Measurements from ENCODE around the gene AVPR2.

The AVPR2 gene

GRCh38 chrX:153903991-153904957 is at the start of gene AVPR2:
TSS of gene AVPR2 (plus strand) at chrX:153904673. CDS start at chrX:153905146, 473 bp downstream.
- no peak for DNase-seq

DNA sequence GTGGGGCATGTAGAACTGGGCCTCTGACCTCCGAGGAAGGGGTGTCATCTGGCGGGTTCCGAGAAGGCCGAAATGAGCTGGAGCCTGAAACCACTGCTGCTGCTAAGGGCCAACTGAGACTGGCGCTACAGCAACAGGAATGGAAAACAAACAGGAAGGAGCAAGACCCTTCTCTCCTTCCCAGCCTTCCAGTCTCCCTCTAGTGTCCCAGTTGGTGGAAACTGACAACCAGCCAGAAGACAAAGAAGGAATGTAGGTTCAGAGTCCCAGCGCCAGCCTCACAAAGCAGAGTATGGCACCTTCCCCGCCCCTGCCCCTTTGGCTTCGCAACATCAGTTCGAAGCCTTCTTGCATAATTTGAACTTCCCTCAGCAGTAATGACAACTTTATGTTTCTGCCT is 49.8 kb upstream of the AVPR2 start:
- DNase-seq, result no peak

GRCh38 chrX:153857348-153857903 is 47.0 kb upstream of the AVPR2 start:
- DNase-seq, result no peak

GRCh38 chrX:153861151-153861550 is 43.3 kb upstream of the AVPR2 start:
- no peak for DNase-seq

- DNase-seq, result no peak
Measured at GRCh38 chrX:153861733-153862310, 42.7 kb upstream of the AVPR2 start.

- no peak for DNase-seq
Measured at GRCh38 chrX:153862369-153863250, 41.9 kb upstream of the AVPR2 start.

- DNase-seq, result no peak
Measured at GRCh38 chrX:153863251-153863991, 41.1 kb upstream of the AVPR2 start.

GRCh38 chrX:153864101-153864500 is 40.4 kb upstream of the AVPR2 start:
- DNase-seq, result no peak

DNA sequence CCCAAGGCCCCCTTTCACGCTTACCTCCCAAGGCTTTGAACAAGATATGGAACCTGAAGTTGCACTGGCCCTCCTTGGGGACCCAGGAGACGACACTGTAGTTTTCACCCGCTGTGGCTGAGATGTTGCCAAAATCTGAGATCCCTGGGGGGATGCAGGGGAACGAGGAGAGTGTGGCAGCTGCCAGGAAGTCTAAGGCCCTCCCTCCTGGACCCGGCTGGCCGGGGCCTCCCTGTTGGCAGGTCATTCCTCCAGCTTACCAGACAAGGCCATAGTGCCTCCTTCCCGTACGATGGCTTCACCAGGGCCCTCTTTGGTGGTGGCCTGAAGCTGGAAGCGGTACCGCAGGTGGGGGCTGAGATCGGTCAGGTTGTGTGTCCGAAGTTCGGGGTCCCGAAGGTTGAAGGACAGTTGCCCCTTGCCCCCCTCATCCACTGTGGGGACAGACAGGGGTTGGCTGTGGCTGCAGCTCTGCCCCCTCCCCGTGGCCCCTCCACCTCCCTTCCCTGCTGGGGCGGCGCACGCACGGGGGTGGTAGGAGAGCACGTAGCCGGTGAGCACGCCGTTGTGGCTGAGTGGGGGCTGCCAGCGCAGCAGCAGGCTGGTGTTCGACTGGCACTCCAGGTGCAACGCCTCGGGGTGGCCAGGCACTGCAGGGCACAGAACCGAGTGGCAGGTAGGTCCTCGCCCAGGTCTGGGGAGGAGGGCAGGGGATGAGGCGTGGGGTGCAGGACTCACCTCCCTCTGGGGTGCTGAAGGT is 39.7 kb upstream of the AVPR2 start:
- no peak for DNase-seq

GRCh38 chrX:153865321-153865580 is 39.2 kb upstream of the AVPR2 start:
- DNase-seq, result no peak

- no peak for DNase-seq
Measured at GRCh38 chrX:153865685-153866084, 38.8 kb upstream of the AVPR2 start.

GRCh38 chrX:153866302-153867019 is 38.0 kb upstream of the AVPR2 start:
- no peak for DNase-seq

DNA sequence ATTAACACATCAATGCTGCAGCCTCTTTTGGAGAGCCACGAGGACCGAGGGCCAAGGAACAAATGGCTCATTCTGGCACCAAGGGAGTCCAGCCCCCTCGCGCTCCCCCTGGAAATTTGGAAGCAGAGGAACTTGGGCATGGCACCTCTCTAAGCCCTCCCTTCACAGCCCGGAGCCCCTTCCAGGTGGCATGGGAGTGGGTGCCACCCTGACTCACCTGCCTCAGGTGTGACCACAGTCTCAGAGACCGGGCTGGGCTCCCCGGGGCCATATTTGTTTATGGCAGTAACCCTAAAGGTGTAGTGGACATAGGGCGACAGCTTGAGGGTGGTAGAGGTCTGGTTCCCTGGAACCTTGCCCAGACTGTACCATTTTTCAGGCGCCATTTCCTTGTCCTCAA is 37.3 kb upstream of the AVPR2 start:
- DNase-seq, result no peak

- DNase-seq, result no peak
Measured at GRCh38 chrX:153867671-153868070, 36.8 kb upstream of the AVPR2 start.

- DNase-seq, result no peak
Measured at GRCh38 chrX:153868576-153869472, 35.6 kb upstream of the AVPR2 start.

DNA sequence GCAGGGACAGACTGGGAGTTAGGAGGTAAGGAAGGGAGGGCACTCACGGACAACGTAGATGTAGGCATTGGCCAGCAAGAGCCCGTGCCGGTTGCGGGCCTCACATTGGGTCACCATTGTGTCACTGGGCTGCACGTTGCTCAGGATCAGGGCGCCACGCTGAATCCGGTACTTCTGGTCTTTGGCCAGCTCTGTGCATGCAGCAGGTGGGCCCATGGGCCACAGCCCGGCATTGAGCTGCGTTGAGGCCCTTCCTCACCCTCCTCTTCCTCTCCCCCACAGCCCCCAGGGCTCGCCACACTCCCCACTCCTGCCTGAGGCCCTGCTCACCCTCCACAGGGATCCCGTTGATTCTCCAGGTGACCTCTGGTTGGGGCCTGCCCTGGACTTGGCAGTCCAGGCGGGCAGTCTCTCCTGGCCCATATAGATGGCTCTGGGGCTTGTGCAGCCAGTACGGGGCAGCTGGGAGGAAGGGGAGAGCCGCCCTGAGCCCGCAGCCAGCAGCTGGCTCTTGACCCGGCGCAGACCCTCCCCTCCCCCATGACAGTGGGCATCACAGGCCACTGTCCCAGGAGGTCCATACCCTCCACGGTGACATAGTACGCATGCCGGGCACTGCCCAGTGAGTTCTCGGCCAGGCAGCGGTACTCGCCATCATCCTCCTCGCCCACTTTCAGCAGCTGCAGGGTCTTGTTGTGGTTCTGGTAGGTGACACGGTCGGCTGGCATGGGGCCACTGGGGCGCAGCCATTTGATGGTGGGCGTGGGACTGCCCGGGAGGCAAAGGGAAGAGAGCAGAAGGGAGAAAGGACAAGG is 34.8 kb upstream of the AVPR2 start:
- DNase-seq, result no peak

- no peak for DNase-seq
Measured at GRCh38 chrX:153870288-153870690, 34.2 kb upstream of the AVPR2 start.

DNA sequence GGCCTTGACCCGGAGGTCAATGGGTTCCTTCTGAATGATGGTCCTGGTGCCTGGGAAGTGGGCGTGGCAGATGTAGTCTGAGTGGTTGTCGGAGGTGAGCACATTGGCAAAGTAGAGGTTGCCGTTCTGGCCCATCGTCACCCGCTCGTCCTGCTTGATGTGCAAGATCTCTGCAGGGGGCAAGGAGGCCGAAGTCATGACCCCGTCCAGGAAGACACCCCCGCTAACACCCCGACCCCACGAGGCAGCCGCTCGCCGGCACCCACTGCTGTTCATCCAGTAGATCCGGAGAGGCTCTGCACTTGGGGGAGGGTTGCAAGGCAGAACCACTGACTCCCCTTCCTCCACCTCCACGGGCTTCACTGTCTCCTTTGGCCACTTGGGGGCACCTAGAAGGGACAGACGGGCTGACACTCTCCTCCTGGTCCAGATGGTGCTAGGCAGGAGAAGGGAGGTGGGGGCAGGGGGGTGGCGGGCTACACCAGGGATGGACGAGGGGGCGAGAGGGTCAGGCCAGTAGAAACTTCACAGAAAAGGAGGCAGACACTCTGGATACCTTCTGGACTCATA is 33.6 kb upstream of the AVPR2 start:
- DNase-seq, result no peak

GRCh38 chrX:153871451-153871850 is 33.0 kb upstream of the AVPR2 start:
- DNase-seq, result no peak

Data from CD4-positive, alpha-beta T cell treated with Interleukin-1 beta for 1 hour (primary cell).